Osteocyte (in vitro differentiated cells): Measurements from ENCODE around the gene CSF3R. TPM values are rescaled to one million over a fixed set of nuclear protein-coding genes. Genes with fewer than 3 reads are reported as not detected.
"Not testable (repeated sequence)": the region's sequence is repeated elsewhere in the genome, so short reads cannot be mapped to it uniquely, and the experiment has no call there.

ENCODE experiments used
- DNase-seq: peaks from one replicate; pipeline ENCODE4 v3.0.0; 2021; ENCODE audit warnings: mixed read lengths; ENCODE audit not compliant: unreplicated experiment; ENCODE audit errors: extremely low spot score
- H3K27ac Mint-ChIP-seq: one replicate; pipeline ENCODE4 v1.8.0; 2021; ENCODE audit warnings: mild to moderate bottlenecking, mixed read lengths; ENCODE audit not compliant: unreplicated experiment
- H3K27me3 Mint-ChIP-seq: one replicate; pipeline ENCODE4 v1.8.0; 2021; ENCODE audit warnings: mixed read lengths; ENCODE audit not compliant: unreplicated experiment
- H3K36me3 Mint-ChIP-seq: one replicate; pipeline ENCODE4 v1.8.0; 2021; ENCODE audit warnings: mixed read lengths; ENCODE audit not compliant: unreplicated experiment
- H3K4me1 Mint-ChIP-seq: one replicate; pipeline ENCODE4 v1.8.0; 2021; ENCODE audit warnings: mixed read lengths; ENCODE audit not compliant: unreplicated experiment
- H3K4me3 Mint-ChIP-seq: one replicate; pipeline ENCODE4 v1.8.0; 2021; ENCODE audit warnings: mild to moderate bottlenecking, moderate library complexity, mixed read lengths; ENCODE audit not compliant: unreplicated experiment
- H3K9me3 Mint-ChIP-seq: one replicate; pipeline ENCODE4 v1.8.0; 2021; ENCODE audit warnings: mixed read lengths; ENCODE audit not compliant: unreplicated experiment
- CTCF ChIP-seq: fragments of 200-600 bp; sonication (generic); IDR thresholded peaks from 2 replicates; pipeline ENCODE4 v1.5.0; 2021; ENCODE audit warnings: antibody characterized with exemption, mild to moderate bottlenecking, moderate library complexity
- total RNA-seq: library from RNA; stranded (reverse); gene quantifications from 2 replicates; pipeline ENCODE4 v1.2.1, GENCODE V29; 2021

Gene CSF3R
- total RNA-seq, 1 donor from 2014 or later = not detected

- H3K4me3 Mint-ChIP-seq = no peak overlapping the region
- no peaks in the 10 kb centered on the region for H3K9me3 Mint-ChIP-seq
- H3K27ac Mint-ChIP-seq = no peak overlapping the region
- DNase-seq = no peak
- TF ChIP-seq CTCF = no peak
- H3K4me1 Mint-ChIP-seq = no peaks in the 10 kb centered on the region
- peaks cover 26% of the 10 kb centered on the region for H3K27me3 Mint-ChIP-seq
- no peaks in the 10 kb centered on the region for H3K36me3 Mint-ChIP-seq
Observed at GRCh38 chr1:36479505-36480051, 3.1 kb downstream of the CSF3R start.

GRCh38 chr1:36477615-36478014 lies 5.1 kb downstream of the CSF3R start:
- not testable (repeated sequence) for H3K4me3 Mint-ChIP-seq, H3K27ac Mint-ChIP-seq, H3K9me3 Mint-ChIP-seq, H3K4me1 Mint-ChIP-seq, DNase-seq, H3K36me3 Mint-ChIP-seq
- H3K27me3 Mint-ChIP-seq = peaks cover 18% of the 10 kb centered on the region

- peaks cover 14% of the 10 kb centered on the region for H3K27me3 Mint-ChIP-seq
- no peak overlapping the region for H3K27ac Mint-ChIP-seq
- no peaks in the 10 kb centered on the region for H3K9me3 Mint-ChIP-seq
- H3K4me3 Mint-ChIP-seq = no peak overlapping the region
- no peak for DNase-seq
- TF ChIP-seq CTCF = no peak
- no peaks in the 10 kb centered on the region for H3K4me1 Mint-ChIP-seq
- no peaks in the 10 kb centered on the region for H3K36me3 Mint-ChIP-seq
Observed at GRCh38 chr1:36476945-36477344, 5.8 kb downstream of the CSF3R start.

- H3K4me3 Mint-ChIP-seq = no peak overlapping the region
- no peaks in the 10 kb centered on the region for H3K4me1 Mint-ChIP-seq
- no peak overlapping the region for H3K27ac Mint-ChIP-seq
- no peak for TF ChIP-seq CTCF
- no peaks in the 10 kb centered on the region for H3K9me3 Mint-ChIP-seq
- no peak for DNase-seq
- peaks cover 11% of the 10 kb centered on the region for H3K27me3 Mint-ChIP-seq
- H3K36me3 Mint-ChIP-seq = no peaks in the 10 kb centered on the region
Observed at GRCh38 chr1:36475910-36476604, 6.7 kb downstream of the CSF3R start.

- Mint-ChIP-seq H3K9me3 (no peaks in the 10 kb centered on the region), H3K4me3 (no peak overlapping the region), H3K27me3 (peaks cover 9% of the 10 kb centered on the region), H3K27ac (no peak overlapping the region), H3K4me1 (no peaks in the 10 kb centered on the region), H3K36me3 (no peaks in the 10 kb centered on the region)
- no peak for DNase-seq
- TF ChIP-seq CTCF = no peak
Observed at GRCh38 chr1:36475341-36475740, 7.4 kb downstream of the CSF3R start.
